ENCODE measurements around the gene CD38.

CD38 gene

DNA sequence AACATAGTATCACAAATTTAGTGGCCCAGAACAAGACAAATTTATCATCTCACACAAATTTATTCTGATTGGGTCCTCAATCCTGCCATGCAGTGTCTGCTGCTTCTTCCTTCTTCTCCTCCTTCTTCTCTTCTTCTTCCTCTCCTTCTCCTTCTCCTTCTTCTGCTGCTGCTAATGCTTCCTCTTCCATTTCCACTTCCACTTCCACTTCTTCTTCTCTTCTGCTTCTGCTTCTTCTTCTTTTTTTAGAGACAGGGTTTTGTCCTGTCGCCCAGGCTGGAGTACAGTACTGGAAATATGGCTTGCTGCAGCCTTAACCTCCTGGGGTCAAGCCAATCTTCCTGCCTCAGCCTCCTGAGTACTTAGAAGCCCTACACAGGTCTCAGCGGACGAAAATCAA lies 122.9 kb downstream of the CD38 start:
- no peak overlapping the region for H3K27ac ChIP-seq (ENCODE audit: low read depth, low read length)
- H3K4me1 ChIP-seq (ENCODE audit: control insufficient read depth, insufficient read depth, low read length): no peaks in the 10 kb centered on the region
- H3K36me3 ChIP-seq (ENCODE audit: control insufficient read depth, insufficient read depth, low read length): no peaks in the 10 kb centered on the region
- H3K9ac ChIP-seq (ENCODE audit: low read length): no peak overlapping the region
- no peak overlapping the region for H3K4me3 ChIP-seq (ENCODE audit: low read length)
- H3K27me3 ChIP-seq (ENCODE audit: control insufficient read depth, insufficient read depth, low read length): no peaks in the 10 kb centered on the region

DNA sequence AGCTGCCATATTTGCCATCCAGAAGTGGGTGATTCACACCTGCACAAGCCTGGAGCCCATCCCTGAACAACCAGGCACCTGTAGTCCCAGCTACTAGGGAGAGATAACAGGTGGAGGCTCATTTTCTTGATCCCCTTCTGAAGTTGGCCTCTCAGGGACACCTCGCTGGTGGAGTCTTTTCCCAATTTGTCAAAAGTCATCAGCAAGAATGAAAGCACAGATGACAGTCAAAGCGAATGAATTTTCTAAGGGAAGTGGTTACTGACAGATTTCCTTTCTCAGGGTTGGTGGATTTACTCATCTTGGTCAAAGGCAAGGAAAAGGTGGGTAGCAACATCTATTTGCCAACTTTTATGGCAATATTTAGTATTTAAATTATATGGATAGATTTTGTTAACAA lies 123.9 kb downstream of the CD38 start:
- H3K4me1 ChIP-seq (ENCODE audit: control insufficient read depth, insufficient read depth, low read length): no peaks in the 10 kb centered on the region
- no peak overlapping the region for H3K27ac ChIP-seq (ENCODE audit: low read depth, low read length)
- no peaks in the 10 kb centered on the region for H3K27me3 ChIP-seq (ENCODE audit: control insufficient read depth, insufficient read depth, low read length)
- H3K36me3 ChIP-seq (ENCODE audit: control insufficient read depth, insufficient read depth, low read length): no peaks in the 10 kb centered on the region
- H3K4me3 ChIP-seq (ENCODE audit: low read length): no peak overlapping the region
- H3K9ac ChIP-seq (ENCODE audit: low read length): no peak overlapping the region

DNA sequence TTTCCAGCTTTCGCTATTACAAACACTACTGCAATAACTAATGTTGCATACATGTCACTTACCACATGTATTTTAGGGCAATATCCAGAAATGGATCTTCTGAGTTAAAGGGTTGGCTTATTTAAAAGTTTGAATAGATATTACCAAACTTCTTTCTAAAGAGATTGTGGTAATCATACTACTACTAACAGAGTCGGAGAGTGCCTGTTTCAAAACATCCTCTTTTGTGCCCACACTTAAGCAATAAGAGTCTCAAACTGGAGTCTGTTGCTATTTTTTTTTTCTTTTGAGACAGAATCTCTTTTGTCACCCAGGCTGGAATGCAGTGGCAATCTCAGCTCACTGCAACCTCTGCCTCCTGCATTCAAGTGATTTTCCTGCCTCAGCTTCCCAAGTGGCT lies 124.6 kb downstream of the CD38 start:
- Histone ChIP-seq H3K36me3 (ENCODE audit: control insufficient read depth, insufficient read depth, low read length) (no peaks in the 10 kb centered on the region), H3K27ac (ENCODE audit: low read depth, low read length) (no peak overlapping the region), H3K9ac (ENCODE audit: low read length) (no peak overlapping the region), H3K4me3 (ENCODE audit: low read length) (no peak overlapping the region), H3K4me1 (ENCODE audit: control insufficient read depth, insufficient read depth, low read length) (no peaks in the 10 kb centered on the region), H3K27me3 (ENCODE audit: control insufficient read depth, insufficient read depth, low read length) (no peaks in the 10 kb centered on the region)
